HG03103 (cell line): ENCODE results near the gene MB21D2.
A peak's percentile ranks its signal among the peaks of the same experiment; 100 is the strongest.

Experiments
- ATAC-seq: cut with Tn5 transposase; IDR thresholded peaks from one replicate; pipeline ENCODE4 v1.9.1; 2021; ENCODE audit warnings: low read depth; ENCODE audit not compliant: unreplicated experiment

The MB21D2 gene

DNA sequence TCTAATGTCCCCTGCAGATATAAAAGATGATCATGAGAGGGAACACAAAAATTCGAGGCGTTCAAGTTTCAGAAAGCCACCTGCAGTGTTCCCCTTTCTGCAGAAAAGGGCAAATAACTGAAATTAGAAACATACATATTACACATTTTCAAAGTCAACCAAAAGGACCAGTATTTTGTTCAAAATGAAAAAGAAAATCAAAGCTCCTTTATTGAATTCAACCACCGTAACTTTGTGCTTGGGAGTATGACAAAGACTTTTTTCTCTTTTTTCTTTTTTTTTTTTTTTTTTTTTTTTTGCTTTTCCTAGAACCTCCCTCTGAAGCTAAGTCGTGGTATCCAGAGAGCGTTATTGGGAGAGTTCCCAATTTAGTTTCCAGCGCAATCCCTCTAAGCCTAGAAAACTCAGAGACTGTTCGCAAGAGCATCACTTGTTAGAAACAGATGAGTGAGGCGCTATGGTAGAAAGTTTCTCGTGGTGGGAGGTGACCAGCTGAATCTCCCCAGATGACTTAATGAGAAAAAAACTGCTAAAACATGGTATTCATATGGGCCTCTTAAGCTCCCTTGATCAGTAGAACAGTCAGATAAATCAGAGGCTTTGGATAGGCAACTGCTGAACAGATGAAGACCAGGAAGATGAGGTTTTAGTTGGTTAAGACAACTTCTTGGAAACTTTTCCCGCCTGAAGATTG is 77.4 kb downstream of the MB21D2 start:
- ATAC-seq, result no peak

DNA sequence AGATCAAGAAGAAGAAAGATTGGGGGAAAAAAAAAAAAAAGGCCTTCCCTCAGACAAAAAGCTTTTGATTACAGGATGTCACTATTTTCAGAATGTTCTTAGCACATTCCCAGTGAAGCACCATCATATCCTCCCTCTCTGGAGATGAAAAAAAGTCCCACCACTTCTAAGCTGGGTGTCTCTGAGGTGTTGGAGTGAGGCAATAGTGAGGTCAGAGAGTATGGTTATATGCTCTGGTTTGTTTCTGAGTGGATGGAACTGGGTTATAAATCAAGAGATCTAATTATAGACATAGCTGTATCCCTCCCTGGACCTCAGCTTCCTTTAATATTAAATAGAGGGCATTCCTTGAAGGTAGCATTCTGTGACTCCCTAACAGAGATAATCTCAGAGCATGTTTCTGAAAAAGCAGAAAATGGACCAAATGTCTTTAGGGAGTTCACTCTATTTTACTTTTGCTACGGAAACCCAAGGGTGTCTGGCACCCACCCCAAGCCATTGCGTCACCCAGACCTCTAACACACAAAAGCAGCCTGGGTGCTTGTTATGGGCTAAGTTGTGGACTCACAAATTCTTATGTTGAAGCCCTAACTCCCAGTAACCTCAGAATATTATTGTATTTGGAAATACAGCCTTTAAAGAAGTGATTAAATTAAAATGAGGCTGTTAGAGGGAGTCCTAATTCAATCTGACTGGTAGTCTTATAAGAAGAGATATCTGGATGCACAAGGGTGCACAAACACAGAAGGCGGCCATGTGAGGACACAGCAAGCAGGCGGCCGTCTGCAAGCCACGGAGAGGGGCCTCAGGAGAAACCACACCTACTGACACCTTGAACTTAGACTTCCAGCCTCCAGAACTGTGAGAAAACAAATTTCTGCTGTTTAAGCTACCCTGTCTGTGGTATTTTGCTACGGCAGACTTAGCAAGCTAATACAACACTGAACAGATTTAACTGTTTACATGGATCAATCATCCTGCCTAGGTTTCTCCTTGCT is 81.5 kb downstream of the MB21D2 start:
- ATAC-seq, result no peak

DNA sequence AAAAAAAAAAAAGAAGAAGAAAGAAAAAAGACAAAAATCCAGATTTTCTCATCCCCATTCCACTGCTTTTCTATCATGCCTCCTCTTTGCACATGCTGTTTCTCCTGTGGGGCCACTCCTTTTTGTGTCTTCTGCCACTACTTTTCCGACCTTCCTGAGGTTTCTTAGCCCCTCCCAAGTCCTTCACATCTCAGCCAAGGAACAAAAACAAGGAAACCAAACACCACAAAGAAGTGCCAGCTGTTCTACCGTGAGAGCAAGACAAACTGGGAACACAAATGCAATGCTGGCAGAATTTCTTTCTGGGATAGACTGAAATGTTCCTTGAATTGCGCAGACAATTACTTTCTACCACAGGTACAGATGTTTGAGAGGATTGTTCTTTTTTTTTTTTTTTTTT is 83.2 kb downstream of the MB21D2 start:
- no peak for ATAC-seq

DNA sequence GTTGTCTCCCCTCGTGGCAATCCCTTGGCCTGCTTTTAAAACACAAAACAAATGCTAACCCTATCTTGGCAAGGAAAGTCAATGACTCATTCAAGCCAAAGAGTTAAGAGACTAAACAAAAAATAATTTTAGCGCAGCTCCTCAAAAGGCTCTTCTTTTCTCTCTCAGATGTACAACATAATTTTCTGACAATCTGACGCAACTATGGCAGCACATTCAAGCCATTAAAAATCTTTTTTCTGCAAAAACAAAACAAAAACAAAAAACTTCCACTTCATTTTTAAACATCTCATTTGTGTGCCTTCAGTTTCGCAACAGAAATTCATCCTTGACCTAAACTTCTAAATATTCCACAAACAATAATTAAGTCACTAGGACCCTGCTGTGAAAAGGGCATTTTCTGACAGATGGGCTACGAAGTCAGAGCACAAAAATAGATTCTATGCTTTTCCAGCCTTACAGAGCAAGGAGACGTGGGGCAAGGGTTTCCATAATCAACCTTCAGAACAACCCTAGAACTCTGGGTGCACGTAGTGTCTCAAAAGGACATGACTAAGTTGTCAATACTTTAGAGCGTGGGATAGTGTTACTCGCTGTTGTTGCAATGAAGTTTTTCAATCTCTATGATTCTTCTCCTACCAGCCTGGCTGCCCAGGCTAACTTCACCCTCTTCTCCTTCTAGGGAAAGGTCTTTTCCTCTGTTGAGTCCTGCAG is 84.3 kb downstream of the MB21D2 start:
- ATAC-seq, result no peak

DNA sequence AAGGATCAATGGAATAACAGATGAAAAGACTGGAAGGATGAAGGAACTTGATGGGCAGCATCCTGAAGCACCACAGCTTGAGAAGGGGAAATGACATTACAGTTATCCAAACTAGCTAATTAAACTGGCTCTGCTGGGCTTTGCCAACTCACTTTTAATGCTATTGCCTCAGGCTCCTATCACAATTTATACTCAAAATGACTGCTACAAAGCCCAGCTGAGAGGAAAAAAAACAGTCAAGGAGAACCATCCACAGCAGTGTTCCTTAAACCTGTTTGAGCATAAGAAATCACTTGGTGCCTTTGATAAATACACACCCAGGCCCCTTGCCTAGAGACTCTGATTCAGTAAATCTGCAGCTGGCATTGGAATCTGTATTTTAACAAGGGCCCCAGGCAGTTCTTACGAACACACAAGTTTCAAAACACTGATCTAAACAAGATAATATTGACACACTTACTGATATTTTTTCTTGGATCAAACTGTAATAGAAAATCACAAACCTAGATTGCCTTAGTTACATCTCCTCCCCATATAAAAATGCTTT is 85.8 kb downstream of the MB21D2 start:
- ATAC-seq, result no peak

DNA sequence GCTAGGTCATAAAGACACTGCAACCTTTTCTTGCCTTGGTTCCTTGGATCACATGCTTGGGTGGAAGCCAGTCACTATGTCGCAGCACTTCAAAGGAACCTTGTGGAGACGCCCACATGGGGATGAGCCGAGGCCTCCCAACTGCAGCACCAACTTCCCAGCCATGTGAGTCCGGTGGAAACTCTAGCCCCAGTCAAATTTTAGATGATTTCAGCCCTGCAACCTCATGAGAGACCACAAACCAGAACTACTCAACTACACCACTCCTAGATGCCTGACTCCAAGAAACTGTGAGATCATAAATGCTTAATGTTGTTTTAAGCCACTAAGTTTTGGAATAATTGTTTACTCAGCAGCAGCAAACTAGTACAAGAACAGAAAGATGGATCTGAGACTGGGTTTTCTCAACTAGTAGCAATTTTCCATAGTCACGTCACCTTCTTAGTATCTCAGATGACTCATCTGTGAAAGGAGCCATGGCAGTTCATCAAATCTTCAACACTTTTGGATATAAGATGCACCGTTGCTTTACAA is 86.5 kb downstream of the MB21D2 start:
- ATAC-seq, result no peak

DNA sequence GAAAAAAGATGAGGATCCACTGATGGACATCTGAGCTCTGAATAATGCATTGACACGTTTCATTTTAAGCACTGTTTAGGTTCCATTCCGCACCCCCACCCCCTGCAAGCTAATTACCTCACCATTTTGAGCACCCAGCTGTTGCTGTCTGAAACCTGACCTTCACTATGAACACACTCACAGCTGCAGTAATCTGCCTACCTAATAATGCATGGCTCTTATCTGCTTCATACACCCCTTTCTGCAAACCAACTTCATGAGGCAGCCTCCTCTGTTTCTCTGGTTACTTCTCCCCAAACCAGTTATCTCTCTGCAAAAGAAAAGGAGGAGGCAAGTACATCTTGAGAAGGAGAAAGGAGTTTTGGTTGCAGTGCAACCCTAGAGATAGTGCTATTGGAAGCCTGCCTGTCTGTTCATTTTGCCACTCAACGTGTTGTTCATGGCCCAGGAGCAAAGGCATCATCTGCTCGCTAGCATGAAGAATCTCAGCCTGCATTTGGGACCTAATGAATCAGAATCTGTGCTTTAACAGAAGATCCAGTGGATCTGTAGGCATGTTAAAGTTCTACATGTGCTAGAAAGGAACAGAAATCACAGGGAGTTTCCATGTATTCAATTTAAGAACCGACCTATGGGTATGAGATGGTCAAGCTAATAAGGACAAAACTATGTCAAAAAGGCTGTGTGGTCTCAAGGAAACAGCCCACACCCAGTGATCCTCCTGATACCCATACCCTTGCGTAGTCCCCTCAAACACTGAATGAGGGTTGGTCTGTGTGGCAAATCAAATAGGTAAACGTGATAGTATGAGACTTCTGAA is 87.2 kb downstream of the MB21D2 start:
- no peak for ATAC-seq

DNA sequence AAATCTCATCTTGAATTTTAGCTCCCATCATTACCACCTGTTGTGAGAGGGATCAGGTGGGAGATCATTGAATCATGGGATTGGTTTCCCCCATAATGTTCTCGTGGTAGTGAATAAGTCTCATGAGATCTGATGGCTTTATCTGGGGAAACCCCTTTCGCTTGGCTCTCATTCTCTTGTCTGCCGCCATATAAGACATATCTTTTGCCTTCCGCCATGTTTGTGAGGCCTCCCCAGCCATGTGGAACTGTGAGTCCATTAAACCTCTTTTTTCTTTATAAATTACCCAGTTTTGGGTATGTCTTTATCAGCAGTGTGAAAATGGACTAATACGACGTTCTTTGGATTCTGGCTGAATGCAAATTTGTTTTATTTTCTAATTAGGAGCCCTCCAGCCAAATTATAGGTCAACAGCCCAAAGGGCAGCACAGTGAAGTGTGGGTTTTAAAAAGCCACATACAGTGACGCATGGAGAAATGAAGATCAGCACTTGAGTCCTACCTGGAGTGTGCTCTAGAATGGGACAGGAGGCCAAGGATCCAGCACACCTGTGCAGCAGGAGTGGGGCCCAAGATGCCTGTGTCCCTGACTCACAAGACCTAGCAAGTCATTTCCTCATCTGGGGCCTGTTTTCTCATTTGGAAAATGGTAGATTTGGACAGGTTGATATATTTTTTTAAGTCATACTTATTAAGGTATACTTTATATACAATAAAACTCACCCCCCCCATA is 89.6 kb downstream of the MB21D2 start:
- no peak for ATAC-seq

DNA sequence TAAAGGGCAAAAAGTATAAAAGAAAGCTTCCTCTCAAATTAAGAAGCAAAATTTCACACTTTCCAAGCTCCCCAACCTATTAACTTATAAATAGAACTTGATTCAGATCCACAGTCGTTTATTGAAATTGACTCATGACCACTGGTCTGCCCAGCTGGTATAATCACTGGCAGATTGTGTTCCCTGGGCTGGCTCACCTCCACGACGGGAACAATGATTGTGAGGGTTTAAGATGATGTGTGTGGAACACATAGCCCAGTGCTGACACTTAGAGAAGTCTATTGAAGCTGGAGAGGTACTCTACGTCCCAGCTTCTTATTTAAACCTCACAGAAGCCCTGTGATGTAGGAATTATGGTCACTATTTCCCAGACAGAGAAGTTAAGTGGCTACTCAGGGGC is 90.4 kb downstream of the MB21D2 start:
- no peak for ATAC-seq

DNA sequence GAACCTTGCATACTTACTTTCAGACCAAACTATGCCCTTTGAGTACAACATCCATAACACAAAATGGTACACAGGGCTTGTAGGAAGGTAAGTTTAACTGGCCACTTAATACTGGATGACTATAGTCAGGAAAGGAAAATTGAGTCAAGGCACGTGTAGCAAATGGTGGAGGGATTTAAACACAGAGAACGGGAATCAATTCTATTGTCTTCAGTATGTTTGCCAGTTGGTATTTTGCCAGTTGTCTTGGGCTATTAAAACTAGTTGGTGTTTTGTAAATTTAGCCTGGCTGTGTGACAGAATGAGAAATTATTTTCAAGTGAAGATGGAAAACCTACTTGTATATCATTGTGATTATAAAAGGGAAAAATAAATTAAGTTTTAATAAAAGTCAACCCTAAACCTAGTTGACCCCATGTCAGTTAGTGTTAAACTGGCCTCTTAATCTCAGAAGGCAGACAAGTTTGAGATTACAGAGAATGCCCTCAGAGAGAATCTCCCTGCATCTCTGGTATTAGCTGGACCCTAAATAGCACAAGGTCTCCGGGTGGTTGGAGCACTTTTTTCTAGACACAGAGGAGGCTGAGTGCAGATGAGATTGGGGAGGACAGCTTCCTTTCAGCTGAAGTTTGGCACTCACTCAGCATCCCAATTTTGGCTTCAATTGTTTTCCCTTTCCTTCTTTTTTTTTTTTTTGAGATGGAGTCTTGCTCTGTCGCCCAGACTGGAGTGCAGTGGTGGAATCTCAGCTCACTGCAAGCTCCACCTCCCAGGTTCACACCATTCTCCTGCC is 91.2 kb downstream of the MB21D2 start:
- no peak for ATAC-seq

DNA sequence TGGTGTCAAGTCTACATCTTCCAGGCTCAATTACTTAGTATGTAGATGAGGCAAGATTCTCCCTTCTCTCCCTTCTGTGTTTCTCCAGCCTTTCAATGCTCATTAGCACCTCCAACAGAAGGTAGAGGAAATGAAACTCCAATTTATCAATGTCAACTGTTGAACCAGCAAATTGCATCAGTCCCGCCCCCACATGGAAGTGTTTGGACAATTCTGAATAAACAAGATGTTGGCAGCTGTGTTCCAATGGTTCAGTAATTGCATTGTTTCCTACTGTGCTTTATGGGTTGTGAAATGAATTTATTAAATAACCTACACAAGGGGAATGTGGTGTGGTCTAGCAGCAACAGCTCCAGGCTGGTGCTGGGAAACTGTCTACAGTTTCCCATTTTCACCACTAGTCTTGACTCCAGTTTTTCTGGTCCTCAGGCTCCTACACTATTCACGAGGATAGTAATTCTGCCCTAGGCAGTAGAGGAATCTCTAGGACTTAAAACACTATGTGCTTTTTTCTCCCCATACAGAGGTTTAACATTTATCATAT is 91.9 kb downstream of the MB21D2 start:
- ATAC-seq, result peak; percentile 59

DNA sequence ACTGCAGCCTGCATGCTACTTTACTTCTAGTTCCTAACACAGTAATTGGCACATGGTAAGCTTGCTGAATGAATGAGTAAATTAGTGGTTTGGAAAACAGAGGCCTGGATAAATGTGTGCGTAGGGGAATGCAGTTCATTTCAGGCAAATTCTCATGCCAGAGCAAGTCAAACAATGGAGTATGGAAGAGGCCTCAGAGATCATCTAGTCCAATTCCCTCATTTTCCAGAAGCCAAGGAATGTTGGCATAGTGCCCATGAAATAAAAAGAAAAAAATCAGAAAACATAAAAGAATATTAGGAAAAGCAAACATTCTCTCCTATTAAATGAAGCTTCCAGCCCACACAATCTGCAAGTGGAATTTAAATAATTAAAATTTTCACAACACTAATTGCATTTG is 92.4 kb downstream of the MB21D2 start:
- no peak for ATAC-seq

DNA sequence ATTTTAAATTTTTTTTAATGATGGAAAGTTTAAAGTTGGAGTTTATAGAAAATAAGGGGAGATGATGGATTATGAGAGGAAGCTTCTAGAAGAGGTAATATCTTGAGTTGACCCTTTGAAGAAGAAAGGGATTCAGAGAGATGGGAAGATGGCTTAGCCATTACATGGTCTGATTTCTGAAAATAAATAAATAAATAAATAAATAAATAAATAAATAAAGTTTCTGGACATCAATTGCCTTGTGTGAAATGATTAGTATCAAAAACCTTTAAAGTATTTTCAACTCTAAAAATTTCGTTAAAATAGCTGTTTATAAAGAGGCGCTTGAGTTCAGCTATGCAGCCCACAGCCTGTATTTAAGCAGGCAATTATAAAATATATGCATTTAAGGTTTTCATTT is 93.3 kb downstream of the MB21D2 start:
- no peak for ATAC-seq

DNA sequence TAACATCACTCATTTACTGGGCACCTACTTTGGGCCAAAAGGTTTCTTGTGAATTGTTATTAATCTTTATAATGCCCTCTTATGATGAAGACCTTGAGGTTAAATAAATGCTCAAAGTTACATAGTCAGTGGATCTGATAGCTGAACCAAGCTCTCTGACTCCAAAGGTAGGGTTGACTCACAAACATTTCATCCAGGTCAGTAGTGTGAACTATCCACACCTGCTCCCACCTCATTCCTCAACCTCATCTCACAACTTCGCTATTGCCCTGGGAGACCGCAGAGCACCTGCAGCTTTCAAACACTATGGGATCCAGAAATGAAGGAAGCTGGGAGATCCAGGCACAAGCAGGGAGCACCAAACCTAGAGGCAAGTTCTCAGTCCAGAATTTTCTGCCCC is 96.5 kb downstream of the MB21D2 start:
- ATAC-seq, result no peak

DNA sequence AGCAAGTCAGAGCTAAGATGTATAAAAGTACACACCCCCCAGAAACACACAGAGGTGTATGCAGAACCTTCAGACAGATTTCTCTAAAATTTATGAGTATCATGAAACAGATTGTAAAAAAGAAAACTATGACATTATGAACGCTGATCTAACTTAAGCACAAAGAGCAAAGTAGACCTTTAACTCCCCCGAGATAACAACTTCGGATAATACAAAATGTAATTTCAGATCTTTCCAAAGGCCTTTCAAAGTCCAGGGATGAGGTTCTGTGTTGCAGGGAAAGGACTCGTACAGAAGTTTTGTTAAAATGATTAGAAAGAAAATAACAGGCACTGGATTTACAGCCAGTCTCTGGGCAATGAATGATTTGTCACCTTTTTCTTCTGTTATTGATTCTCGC is 97.5 kb downstream of the MB21D2 start:
- no peak for ATAC-seq

DNA sequence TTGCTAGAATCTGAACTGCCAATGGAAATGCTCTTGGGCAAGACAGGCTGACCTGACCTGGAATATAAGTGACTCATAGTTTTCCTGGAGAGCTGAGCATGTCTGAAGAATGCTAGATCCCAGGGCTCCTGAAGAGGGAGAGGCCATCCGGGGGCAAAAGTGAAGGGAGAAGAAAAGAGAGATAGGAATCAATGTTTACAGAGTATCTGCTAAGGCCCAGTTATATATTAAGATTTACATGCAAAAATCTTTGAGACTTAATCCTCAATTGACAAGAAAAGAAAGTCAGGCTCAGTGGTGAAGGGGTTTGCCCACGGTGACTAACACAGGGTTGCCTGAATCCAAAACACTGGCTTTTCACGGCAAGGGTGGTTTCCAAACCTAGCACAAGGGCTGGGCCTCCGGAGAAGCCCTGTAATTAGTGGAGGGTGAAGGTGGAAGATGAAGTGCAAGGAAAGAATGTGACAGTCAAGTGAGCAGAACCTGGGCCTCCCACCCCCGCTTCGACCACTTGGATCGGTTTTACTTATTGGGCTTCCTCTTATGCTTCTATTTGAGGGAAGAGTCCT is 98.6 kb downstream of the MB21D2 start:
- ATAC-seq, result no peak

DNA sequence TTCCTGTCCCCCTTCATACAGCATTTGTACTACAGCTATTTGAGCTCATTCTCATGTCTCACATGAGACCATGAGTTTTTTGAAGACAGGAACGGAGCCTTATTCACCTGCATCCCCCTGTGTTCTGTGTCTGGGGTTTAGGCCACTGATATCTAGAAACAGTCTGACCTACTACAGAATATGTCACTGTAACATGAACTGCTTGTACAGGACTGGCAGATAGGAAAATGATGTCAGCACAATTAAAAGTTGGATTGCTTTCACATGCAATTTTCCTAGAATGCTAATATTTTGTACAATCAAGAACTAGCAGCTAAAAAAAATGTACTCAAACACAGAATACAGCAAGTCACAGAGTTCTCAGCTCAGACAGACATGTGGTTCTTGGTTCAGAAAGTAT is 99.5 kb downstream of the MB21D2 start:
- ATAC-seq, result no peak

DNA sequence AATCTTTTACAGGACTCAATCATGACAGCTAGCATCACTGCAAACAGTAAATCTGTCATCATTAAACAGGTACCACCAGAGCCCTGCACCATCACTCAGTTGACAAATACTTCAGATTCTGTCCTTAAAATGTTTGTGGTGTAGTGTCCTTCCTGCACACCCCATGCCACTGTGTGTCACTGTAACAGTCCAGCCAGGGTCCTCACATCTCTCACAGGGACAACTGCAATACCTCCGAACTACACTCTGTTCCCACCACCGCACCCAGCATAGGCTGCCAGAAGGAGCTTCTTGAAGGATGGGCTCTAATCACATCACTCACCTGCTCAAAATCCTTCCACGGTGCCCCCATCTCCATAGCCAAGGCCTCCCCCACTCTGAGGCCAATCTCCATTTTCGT is 100.2 kb downstream of the MB21D2 start:
- no peak for ATAC-seq
